Liver (tissue), 9 donors: ENCODE data around the gene CHI3L2. TPM values are rescaled to one million over a fixed set of nuclear protein-coding genes. Genes with fewer than 3 reads are reported as not detected.

ENCODE experiments used
- DNase-seq: peaks from one replicate; pipeline ENCODE4 v3.0.0-alpha.2; 2017; ENCODE audit warnings: low spot score
- H3K27ac ChIP-seq, 2 donors: one replicate each; pipeline ENCODE4 v1.7.0; 2013; ENCODE audit warnings: inconsistent platforms in 2 of 2, low read length in 2 of 2, control low read depth in 1 of 2, low read depth in 1 of 2, mild to moderate bottlenecking in 1 of 2
- H3K27me3 ChIP-seq, 4 donors: one replicate each; pipeline versions ENCODE4 v1.6.1 to v1.7.0; 2013; ENCODE audit warnings: low read length in 3 of 4, inconsistent platforms in 1 of 4, mild to moderate bottlenecking in 1 of 4, moderate library complexity in 1 of 4; ENCODE audit not compliant: control insufficient read depth in 4 of 4, insufficient read depth in 4 of 4
- H3K36me3 ChIP-seq, 4 donors: one replicate each; pipeline versions ENCODE4 v1.6.1 to v1.7.0; 2013; ENCODE audit warnings: low read length in 3 of 4, mild to moderate bottlenecking in 3 of 4, low read depth in 1 of 4, moderate library complexity in 1 of 4; ENCODE audit not compliant: control insufficient read depth in 4 of 4, insufficient read depth in 3 of 4
- H3K4me1 ChIP-seq, 4 donors: one replicate each; pipeline versions ENCODE4 v1.6.1 to v1.7.0; 2013; ENCODE audit warnings: low read length in 3 of 4, mild to moderate bottlenecking in 3 of 4, moderate library complexity in 1 of 4; ENCODE audit not compliant: control insufficient read depth in 4 of 4, insufficient read depth in 4 of 4
- H3K4me3 ChIP-seq, 3 donors: one replicate each; pipeline versions ENCODE4 v1.6.1 to v1.7.0; 2013; ENCODE audit warnings: low read length in 3 of 3, control low read depth in 1 of 3, low read depth in 1 of 3, mild to moderate bottlenecking in 1 of 3
- H3K9ac ChIP-seq, 2 donors: one replicate each; pipeline ENCODE4 v1.7.0; 2013; ENCODE audit warnings: low read length in 2 of 2, mild to moderate bottlenecking in 2 of 2, moderate library complexity in 2 of 2, control low read depth in 1 of 2, low read depth in 1 of 2
- H3K9me3 ChIP-seq, 4 donors: one replicate each; pipeline versions ENCODE4 v1.6.1 to v1.7.0; 2013; ENCODE audit warnings: low read length in 3 of 4; ENCODE audit not compliant: control insufficient read depth in 4 of 4
- EGR1 ChIP-seq, 2 donors: IDR thresholded peaks; 2 replicates each; pipeline ENCODE4 v1.6.1; 2016 to 2018; ENCODE audit warnings: antibody characterized with exemption in 2 of 2, low read depth in 2 of 2
- FOXA2 ChIP-seq: IDR thresholded peaks from 2 replicates; pipeline ENCODE4 v1.6.1; 2016; ENCODE audit warnings: antibody characterized with exemption
- HNF4A ChIP-seq, 2 donors: conservative IDR thresholded peaks; 2 replicates each; pipeline ENCODE4 v1.6.1; 2016; ENCODE audit warnings: antibody characterized with exemption in 2 of 2, mild to moderate bottlenecking in 2 of 2
- JUND ChIP-seq, 2 donors: IDR thresholded peaks; 2 replicates each; pipeline ENCODE4 v1.6.1; 2016; ENCODE audit warnings: antibody characterized with exemption in 2 of 2
- RAD21 ChIP-seq, 2 donors: IDR thresholded peaks; 2 replicates each; pipeline ENCODE4 v1.6.1; 2016; ENCODE audit warnings: antibody characterized with exemption in 2 of 2, mild to moderate bottlenecking in 2 of 2
- RXRA ChIP-seq, 2 donors: IDR thresholded peaks; 2 replicates each; pipeline ENCODE4 v1.6.1; 2017 to 2018; ENCODE audit warnings: antibody characterized with exemption in 2 of 2, mild to moderate bottlenecking in 1 of 2
- SP1 ChIP-seq: IDR thresholded peaks from 2 replicates; pipeline ENCODE4 v1.6.1; 2018; ENCODE audit warnings: antibody characterized with exemption, mild to moderate bottlenecking
- TAF1 ChIP-seq: conservative IDR thresholded peaks from 2 replicates; pipeline ENCODE4 v1.6.1; 2016; ENCODE audit warnings: antibody characterized with exemption, mild to moderate bottlenecking
- YY1 ChIP-seq: IDR thresholded peaks from 2 replicates; pipeline ENCODE4 v1.6.1; 2016; ENCODE audit warnings: antibody characterized with exemption, mild to moderate bottlenecking
- WGBS: extraction: QIAGEN DNeasy Blood & Tissue Kit; methylation state at CpG from one replicate; pipeline ENCODE4 v1.1.7; 2013; 5-methylcytosine and 5-hydroxymethylcytosine counted together
- polyA plus RNA-seq, 2 donors: library from polyadenylated mRNA; stranded (reverse) in 1 of 2; unstranded in 1 of 2; fragments of 200-250 nt in 1 of 2; fragments of >200 nt in 1 of 2; fragmentation: Nextera tagmentation in 1 of 2; extraction: Ambion mirVana in 1 of 2; gene quantifications; one replicate each; pipeline versions ENCODE4 v1.2.1 to v1.2.3, GENCODE V29; 2013 to 2015
- total RNA-seq, 2 donors: library from RNA; depleted of rRNA; stranded (reverse); fragments of >200 nt; gene quantifications; one replicate each; pipeline ENCODE4 v1.2.3, GENCODE V29; 2014
- TF ChIP-seq, protein P1 (sequence below): fragments of 150-350 bp; IDR thresholded peaks from 2 replicates; pipeline ENCODE4 v1.5.1; 2017; ENCODE audit warnings: improper control_type of control experiment, low read depth, low read length; ENCODE audit not compliant: missing input control
- TF ChIP-seq, protein P2 (sequence below): IDR thresholded peaks from 2 replicates; pipeline ENCODE4 v1.6.1; 2016; ENCODE audit warnings: antibody characterized with exemption, mild to moderate bottlenecking
- TF ChIP-seq, protein P3 (sequence below): IDR thresholded peaks from 2 replicates; pipeline ENCODE4 v1.6.1; 2016; ENCODE audit warnings: antibody characterized with exemption
- TF ChIP-seq, protein P4 (sequence below): IDR thresholded peaks from 2 replicates; pipeline ENCODE4 v1.6.1; 2016; ENCODE audit warnings: antibody characterized with exemption
- TF ChIP-seq, protein P5 (sequence below): IDR thresholded peaks from 2 replicates; pipeline ENCODE4 v1.6.1; 2016; ENCODE audit warnings: antibody characterized with exemption
- donor health status: healthy.
- donor health status: healthy.
- donor health status: healthy.
- donor health status: healthy.
- donor health status: healthy.

CHI3L2 gene
- total and polyA plus RNA-seq, 4 donors = 0.07 to 0.32 (median 0.24) TPM

DNA sequence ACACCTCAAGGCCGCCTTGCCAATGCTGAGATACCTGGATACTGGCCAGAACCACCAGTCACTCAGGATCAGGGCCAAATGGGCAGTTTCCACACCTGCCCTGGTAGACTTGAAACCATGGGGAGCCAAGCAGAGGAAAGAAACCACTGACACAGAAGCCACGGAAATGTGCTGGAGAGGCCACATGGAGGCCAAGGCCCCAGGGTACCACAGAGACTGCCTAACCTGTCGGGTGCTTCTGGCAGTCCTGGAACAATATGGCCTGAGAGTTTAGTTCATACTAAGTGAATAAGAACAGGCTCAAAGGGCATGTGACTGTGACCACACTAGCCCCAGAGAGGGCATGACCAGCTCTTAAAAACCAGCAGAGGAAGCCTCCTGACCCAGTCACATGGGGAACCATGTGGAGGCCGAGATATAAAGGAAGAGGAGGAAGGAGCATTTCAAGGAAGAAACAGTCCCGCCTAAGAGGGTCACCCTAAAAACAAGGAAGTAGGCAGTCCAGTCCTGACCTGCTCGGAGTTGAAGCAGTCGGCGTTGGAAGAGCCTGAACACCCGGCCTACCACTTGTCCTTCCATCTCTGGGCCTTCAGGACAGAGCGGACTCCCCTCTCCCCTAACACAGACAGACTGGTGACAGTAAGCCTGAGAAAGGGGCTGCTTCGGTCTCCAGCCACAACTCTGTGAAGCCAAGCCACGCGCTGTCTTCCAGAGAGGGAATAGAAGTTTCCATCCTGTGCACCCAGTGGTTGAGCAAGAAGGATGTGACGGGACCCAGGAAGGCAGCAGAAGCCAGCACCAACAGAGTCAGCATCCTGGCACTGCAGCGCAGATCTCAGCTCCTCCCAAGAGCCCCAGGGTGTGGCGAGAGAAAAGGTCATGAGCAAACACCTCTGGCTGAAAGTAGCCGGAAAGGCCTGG, 27.4 kb upstream of the CHI3L2 start, which contains the start of gene DENND2D:
DENND2D (minus strand) TSS at position 766 of the 921 bp plus-strand sequence; CDS start at position 579, 187 bp downstream.
- DNase-seq = no peak

More for the DNA sequence above, 27.4 kb upstream of the CHI3L2 start, which contains the start of gene DENND2D:
- Histone ChIP-seq H3K9me3 (no peaks in the 10 kb centered on the region), H3K27me3 (no peaks in the 10 kb centered on the region), H3K27ac (peak within 1 kb of the TSS; percentile 55 to 80), H3K36me3 (peaks cover 0 to 17% (median 1%) of the 10 kb centered on the region in 4 donors), H3K4me1 (peaks cover 10 to 75% (median 58%) of the 10 kb centered on the region in 4 donors), H3K4me3 (peak within 1 kb of the TSS in 2 of 3 donors; percentile 19 to 31), H3K9ac (peak within 1 kb of the TSS in 1 of 2 donors; percentile 41)
- 66% methylated on average over 17 of the region's 17 CpGs for WGBS
- TF ChIP-seq, protein P1, sequence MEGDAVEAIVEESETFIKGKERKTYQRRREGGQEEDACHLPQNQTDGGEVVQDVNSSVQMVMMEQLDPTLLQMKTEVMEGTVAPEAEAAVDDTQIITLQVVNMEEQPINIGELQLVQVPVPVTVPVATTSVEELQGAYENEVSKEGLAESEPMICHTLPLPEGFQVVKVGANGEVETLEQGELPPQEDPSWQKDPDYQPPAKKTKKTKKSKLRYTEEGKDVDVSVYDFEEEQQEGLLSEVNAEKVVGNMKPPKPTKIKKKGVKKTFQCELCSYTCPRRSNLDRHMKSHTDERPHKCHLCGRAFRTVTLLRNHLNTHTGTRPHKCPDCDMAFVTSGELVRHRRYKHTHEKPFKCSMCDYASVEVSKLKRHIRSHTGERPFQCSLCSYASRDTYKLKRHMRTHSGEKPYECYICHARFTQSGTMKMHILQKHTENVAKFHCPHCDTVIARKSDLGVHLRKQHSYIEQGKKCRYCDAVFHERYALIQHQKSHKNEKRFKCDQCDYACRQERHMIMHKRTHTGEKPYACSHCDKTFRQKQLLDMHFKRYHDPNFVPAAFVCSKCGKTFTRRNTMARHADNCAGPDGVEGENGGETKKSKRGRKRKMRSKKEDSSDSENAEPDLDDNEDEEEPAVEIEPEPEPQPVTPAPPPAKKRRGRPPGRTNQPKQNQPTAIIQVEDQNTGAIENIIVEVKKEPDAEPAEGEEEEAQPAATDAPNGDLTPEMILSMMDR = no peak
- TF ChIP-seq HNF4A (conservative IDR thresholded peaks at IDR 0.05) (peak; percentile 38 to 57), TAF1 (no peak), JUND (IDR thresholded peaks at IDR 0.05) (no peak), RAD21 (IDR thresholded peaks at IDR 0.05) (no peak), SP1 (peak; percentile 67), FOXA2 (no peak), YY1 (no peak), EGR1 (IDR thresholded peaks at IDR 0.05; ENCODE audit: low read depth in 2 of 2) (no peak), RXRA (IDR thresholded peaks at IDR 0.05) (peak in 1 of 2 donors; percentile 46)
- TF ChIP-seq, protein P2, sequence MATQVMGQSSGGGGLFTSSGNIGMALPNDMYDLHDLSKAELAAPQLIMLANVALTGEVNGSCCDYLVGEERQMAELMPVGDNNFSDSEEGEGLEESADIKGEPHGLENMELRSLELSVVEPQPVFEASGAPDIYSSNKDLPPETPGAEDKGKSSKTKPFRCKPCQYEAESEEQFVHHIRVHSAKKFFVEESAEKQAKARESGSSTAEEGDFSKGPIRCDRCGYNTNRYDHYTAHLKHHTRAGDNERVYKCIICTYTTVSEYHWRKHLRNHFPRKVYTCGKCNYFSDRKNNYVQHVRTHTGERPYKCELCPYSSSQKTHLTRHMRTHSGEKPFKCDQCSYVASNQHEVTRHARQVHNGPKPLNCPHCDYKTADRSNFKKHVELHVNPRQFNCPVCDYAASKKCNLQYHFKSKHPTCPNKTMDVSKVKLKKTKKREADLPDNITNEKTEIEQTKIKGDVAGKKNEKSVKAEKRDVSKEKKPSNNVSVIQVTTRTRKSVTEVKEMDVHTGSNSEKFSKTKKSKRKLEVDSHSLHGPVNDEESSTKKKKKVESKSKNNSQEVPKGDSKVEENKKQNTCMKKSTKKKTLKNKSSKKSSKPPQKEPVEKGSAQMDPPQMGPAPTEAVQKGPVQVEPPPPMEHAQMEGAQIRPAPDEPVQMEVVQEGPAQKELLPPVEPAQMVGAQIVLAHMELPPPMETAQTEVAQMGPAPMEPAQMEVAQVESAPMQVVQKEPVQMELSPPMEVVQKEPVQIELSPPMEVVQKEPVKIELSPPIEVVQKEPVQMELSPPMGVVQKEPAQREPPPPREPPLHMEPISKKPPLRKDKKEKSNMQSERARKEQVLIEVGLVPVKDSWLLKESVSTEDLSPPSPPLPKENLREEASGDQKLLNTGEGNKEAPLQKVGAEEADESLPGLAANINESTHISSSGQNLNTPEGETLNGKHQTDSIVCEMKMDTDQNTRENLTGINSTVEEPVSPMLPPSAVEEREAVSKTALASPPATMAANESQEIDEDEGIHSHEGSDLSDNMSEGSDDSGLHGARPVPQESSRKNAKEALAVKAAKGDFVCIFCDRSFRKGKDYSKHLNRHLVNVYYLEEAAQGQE = no peak
- TF ChIP-seq, protein P3, sequence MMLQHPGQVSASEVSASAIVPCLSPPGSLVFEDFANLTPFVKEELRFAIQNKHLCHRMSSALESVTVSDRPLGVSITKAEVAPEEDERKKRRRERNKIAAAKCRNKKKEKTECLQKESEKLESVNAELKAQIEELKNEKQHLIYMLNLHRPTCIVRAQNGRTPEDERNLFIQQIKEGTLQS = no peak
- TF ChIP-seq, protein P4, sequence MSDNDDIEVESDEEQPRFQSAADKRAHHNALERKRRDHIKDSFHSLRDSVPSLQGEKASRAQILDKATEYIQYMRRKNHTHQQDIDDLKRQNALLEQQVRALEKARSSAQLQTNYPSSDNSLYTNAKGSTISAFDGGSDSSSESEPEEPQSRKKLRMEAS = peak; percentile 45
- TF ChIP-seq, protein P5, sequence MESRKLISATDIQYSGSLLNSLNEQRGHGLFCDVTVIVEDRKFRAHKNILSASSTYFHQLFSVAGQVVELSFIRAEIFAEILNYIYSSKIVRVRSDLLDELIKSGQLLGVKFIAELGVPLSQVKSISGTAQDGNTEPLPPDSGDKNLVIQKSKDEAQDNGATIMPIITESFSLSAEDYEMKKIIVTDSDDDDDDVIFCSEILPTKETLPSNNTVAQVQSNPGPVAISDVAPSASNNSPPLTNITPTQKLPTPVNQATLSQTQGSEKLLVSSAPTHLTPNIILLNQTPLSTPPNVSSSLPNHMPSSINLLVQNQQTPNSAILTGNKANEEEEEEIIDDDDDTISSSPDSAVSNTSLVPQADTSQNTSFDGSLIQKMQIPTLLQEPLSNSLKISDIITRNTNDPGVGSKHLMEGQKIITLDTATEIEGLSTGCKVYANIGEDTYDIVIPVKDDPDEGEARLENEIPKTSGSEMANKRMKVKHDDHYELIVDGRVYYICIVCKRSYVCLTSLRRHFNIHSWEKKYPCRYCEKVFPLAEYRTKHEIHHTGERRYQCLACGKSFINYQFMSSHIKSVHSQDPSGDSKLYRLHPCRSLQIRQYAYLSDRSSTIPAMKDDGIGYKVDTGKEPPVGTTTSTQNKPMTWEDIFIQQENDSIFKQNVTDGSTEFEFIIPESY = no peak
